GM12878 (cell line): ENCODE measurements around the gene EIF5. TPM values are rescaled to one million over a fixed set of nuclear protein-coding genes. Genes with fewer than 3 reads are reported as not detected.

Experiments used
- ATAC-seq: fragments of 200-7000 bp; cut with Tn5 transposase; 3 replicates; pipeline ENCODE4 v1.9.1; 2020; ENCODE audit warnings: mild to moderate bottlenecking, moderate library complexity
- BruUV-seq: library from RNA; stranded (reverse); fragments of 400-500 nt; replicated peaks from 2 replicates; lab custom pipeline; 2021; lab: Mats Ljungman, UMichigan
- CTCF ChIA-PET: fragments of 300-600 bp; sonication (Branson Sonifier 250); formaldehyde crosslinking; extraction: SDS; loops from one replicate; lab custom pipeline; 2021; ENCODE audit warnings: inconsistent platforms; lab: Yijun Ruan, JAX
- POLR2A ChIA-PET: fragments of 350-600 bp; formaldehyde crosslinking; extraction: SDS; loops from one replicate; lab custom pipeline; 2021; ENCODE audit warnings: inconsistent platforms; lab: Charles Lee
- RAD21 ChIA-PET: fragments of 300-600 bp; sonication (Branson Sonifier 250); formaldehyde crosslinking; loops from one replicate; lab custom pipeline; 2023; ENCODE audit warnings: antibody characterized with exemption; ENCODE audit not compliant: unreplicated experiment; lab: Charles Lee
- SMC1A ChIA-PET: fragments of 300-600 bp; sonication (Branson Sonifier 250); formaldehyde crosslinking; loops from one replicate; lab custom pipeline; 2023; ENCODE audit not compliant: unreplicated experiment, uncharacterized antibody; lab: Charles Lee
- DNase-seq: peaks from one replicate; pipeline ENCODE4 v3.0.0-alpha.2; 2011; ENCODE audit warnings: low read depth, low spot score
- FAIRE-seq: peaks from 3 replicates; lab custom pipeline; 2011; peaks lifted over from hg19 to GRCh38; lab: Jason Lieb, UNC
- H2AFZ ChIP-seq: 2 replicates; pipeline ENCODE4 v1.6.0; 2011; ENCODE audit warnings: low read depth, low read length, control low read depth; ENCODE audit not compliant: control insufficient read depth
- H3K27ac ChIP-seq: 2 replicates; pipeline ENCODE4 v1.5.1; 2011; ENCODE audit warnings: control low read depth; ENCODE audit not compliant: control insufficient read depth, insufficient read depth
- H3K27me3 ChIP-seq, 2 experiments: replicated peaks in 1 of 2; 2 replicates each; pipeline versions ENCODE4 v1.6.0 to v1.6.1; 2011; ENCODE audit warnings: low read length in 1 of 2; ENCODE audit not compliant: control insufficient read depth in 2 of 2, insufficient read depth in 2 of 2
- H3K36me3 ChIP-seq, 2 experiments: 2 replicates each; pipeline ENCODE4 v1.5.1; 2011; ENCODE audit warnings: low read length in 1 of 2; ENCODE audit not compliant: control insufficient read depth in 2 of 2, insufficient read depth in 2 of 2
- H3K4me1 ChIP-seq: 2 replicates; pipeline ENCODE4 v1.6.1; 2011; ENCODE audit warnings: mild to moderate bottlenecking, low read length, moderate library complexity, mixed read lengths; ENCODE audit not compliant: control insufficient read depth, insufficient read depth
- H3K4me2 ChIP-seq: 2 replicates; pipeline ENCODE4 v1.6.0; 2011; ENCODE audit warnings: control low read depth; ENCODE audit not compliant: control insufficient read depth, insufficient read depth
- H3K4me3 ChIP-seq: fragments of 200-600 bp; sonication (generic); 2 replicates; pipeline ENCODE4 v1.5.1; 2016
- H3K79me2 ChIP-seq: 2 replicates; pipeline ENCODE4 v1.6.0; 2011; ENCODE audit warnings: low read length; ENCODE audit not compliant: control insufficient read depth, insufficient read depth
- H3K9ac ChIP-seq: 2 replicates; pipeline ENCODE4 v1.8.0; 2011; ENCODE audit warnings: low read length, control low read depth, mixed read lengths; ENCODE audit not compliant: control insufficient read depth, insufficient read depth
- H3K9me3 ChIP-seq: replicated peaks from 3 replicates; pipeline ENCODE4 v1.5.1; 2011; ENCODE audit warnings: mild to moderate bottlenecking, low read length; ENCODE audit not compliant: control insufficient read depth, insufficient read depth
- H4K20me1 ChIP-seq: 2 replicates; pipeline ENCODE4 v1.6.0; 2011; ENCODE audit not compliant: control insufficient read depth, insufficient read depth
- PKNOX1 ChIP-seq: fragments of 450-650 bp; IDR thresholded peaks from 2 replicates; pipeline ENCODE4 v1.6.1; 2016; ENCODE audit warnings: mild to moderate bottlenecking
- WGBS: methylation state at CpG from one replicate; pipeline ENCODE4 v1.1.6; 2016; ENCODE audit warnings: low lambda C conversion rate; ENCODE audit not compliant: insufficient replicate concordance, insufficient coverage; ENCODE audit errors: missing lambda C conversion rate; 5-methylcytosine and 5-hydroxymethylcytosine counted together
- in situ Hi-C: fragments of 300-500 bp; cut with MboI; formaldehyde crosslinking; loops from 9 replicates; pipeline ENCODE4 v1.14.3; 2018; ENCODE audit warnings: mixed read lengths
- intact Hi-C: fragments of 100-400 bp; cut with micrococcal nuclease; formaldehyde crosslinking; loops from one replicate; pipeline ENCODE4 v1.14.2; 2022; ENCODE audit not compliant: unreplicated experiment
- polyA plus RNA-seq, 11 experiments: library from polyadenylated mRNA; depleted of rRNA in 4 of 11; unstranded in 6 of 11; stranded (reverse) in 5 of 11; fragments of >200 nt; fragmentation: Nextera tagmentation in 4 of 11; fragmentation: Illumina TruSeq in 1 of 11; extraction: Ambion mirVana in 4 of 11; extraction: Trizol in 1 of 11; gene quantifications; 1 replicate in 1 of 11; 2 replicates in 10 of 11; pipeline versions ENCODE4 v1.2.1 to v1.2.3, GENCODE V29; 2011 to 2016; ENCODE audit warnings: inconsistent platforms in 2 of 11, missing spikeins in 2 of 11, low read depth in 1 of 11
- total RNA-seq, 4 experiments: library from RNA; depleted of rRNA in 3 of 4; stranded (reverse); fragments of >200 nt in 3 of 4; fragmentation: Illumina TruSeq in 1 of 4; extraction: Trizol in 1 of 4; gene quantifications; 2 replicates each; pipeline versions ENCODE4 v1.2.1 to v1.2.3, GENCODE V29; 2013 to 2021
- TF ChIP-seq, protein P1 (sequence below): fragments of 450-650 bp; conservative IDR thresholded peaks from 2 replicates; pipeline ENCODE4 v1.6.1; 2017; ENCODE audit warnings: mild to moderate bottlenecking, moderate library complexity

EIF5 gene
- total and polyA plus RNA-seq, 10 of the 15 experiments (the other 5 are each of a cell fraction or from before 2014, with no cell fraction given): 51.2 to 360 (median 115) TPM

DNA sequence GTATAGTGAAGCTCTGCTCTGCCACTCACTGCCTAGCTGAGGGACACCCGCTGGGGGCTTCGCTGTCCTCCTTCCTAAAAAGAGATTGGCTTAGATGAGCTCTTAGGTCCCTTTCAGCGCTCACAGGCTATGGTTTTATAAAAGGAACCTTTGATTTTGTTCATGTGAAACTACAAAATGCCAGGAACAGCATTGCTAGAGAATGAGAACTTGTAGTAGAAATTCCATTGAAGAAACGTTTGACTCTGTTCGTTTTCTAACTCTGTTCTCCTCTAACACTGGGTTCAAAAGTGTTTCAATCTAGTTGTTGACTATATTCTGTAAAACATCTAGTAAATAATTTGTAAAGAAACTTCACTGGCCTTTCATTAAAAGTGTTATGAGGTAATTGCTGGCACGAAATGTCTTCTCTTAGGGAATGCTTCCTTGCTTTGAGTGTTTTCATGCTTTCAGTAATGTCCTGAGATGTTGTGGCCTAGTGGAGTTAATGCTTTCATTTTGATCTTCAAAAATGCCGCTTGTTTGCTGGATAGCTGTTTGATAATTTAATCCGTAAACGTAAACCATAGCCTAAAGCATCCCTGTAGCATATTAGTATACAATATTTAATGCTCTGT lies 52.8 kb downstream of the EIF5 start:
- H3K79me2 ChIP-seq: peaks cover 63% of the 10 kb centered on the region
- peak overlapping the region; percentile 91 for H3K9ac ChIP-seq
- peaks cover 2% of the 10 kb centered on the region; the same call in 1 of the 2 replicates for H4K20me1 ChIP-seq
- peak overlapping the region; percentile 86 for H3K27ac ChIP-seq
- peak overlapping the region; percentile 93 for H3K4me2 ChIP-seq
- ChIA-PET SMC1A (interaction anchor here (0.7 kb wide), 1 partner anchor 41 kb away, joined by 4 read pairs; no protein-coding TSS in a partner anchor), RAD21 (no interaction called here), POLR2A (interaction anchor here (0.7 kb wide), 1 partner anchor 40 kb away, joined by 3 read pairs; no protein-coding TSS in a partner anchor), CTCF (interaction anchor here (1.0 to 1.7 kb wide), 4 partner anchors 13 to 55 kb away, joined by 3 to 5 read pairs (median 4); no protein-coding TSS in a partner anchor)
- DNase-seq (no peak), ATAC-seq (no peak), FAIRE-seq (peak; percentile 38)
- BruUV-seq: no TSS peak
- intact Hi-C loops: loop anchor here (5.0 kb wide), 1 partner anchor 55 kb away; the partner anchor contains the start of gene EIF5
- in situ Hi-C loops: no loop called here
- no peaks in the 10 kb centered on the region for H3K36me3 ChIP-seq
- H3K4me1 ChIP-seq: peaks cover 13% of the 10 kb centered on the region
- WGBS: 6% methylated on average over 9 of the region's 9 CpGs
- H3K27me3 ChIP-seq: no peaks in the 10 kb centered on the region
- TF ChIP-seq PKNOX1: no peak
- TF ChIP-seq, protein P1, sequence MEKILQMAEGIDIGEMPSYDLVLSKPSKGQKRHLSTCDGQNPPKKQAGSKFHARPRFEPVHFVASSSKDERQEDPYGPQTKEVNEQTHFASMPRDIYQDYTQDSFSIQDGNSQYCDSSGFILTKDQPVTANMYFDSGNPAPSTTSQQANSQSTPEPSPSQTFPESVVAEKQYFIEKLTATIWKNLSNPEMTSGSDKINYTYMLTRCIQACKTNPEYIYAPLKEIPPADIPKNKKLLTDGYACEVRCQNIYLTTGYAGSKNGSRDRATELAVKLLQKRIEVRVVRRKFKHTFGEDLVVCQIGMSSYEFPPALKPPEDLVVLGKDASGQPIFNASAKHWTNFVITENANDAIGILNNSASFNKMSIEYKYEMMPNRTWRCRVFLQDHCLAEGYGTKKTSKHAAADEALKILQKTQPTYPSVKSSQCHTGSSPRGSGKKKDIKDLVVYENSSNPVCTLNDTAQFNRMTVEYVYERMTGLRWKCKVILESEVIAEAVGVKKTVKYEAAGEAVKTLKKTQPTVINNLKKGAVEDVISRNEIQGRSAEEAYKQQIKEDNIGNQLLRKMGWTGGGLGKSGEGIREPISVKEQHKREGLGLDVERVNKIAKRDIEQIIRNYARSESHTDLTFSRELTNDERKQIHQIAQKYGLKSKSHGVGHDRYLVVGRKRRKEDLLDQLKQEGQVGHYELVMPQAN: 0 out of 2 replicates have a peak, but pooled peaks have one; percentile 35
- H3K4me3 ChIP-seq: peak overlapping the region; percentile 91
- no peaks in the 10 kb centered on the region for H3K9me3 ChIP-seq
- H2AFZ ChIP-seq: no peak overlapping the region
